ENCODE measurements around the gene CLDN3. TPM values are rescaled to one million over a fixed set of nuclear protein-coding genes. Genes with fewer than 3 reads are reported as not detected.
A peak's percentile ranks its signal among the peaks of the same experiment; 100 is the strongest.

CLDN3 gene
- total RNA-seq, 4 donors from 2014 or later = 4.6 to 19.4 (median 12.0) TPM

GRCh38 chr7:73773700-73774517 lies 3.8 kb upstream of the CLDN3 start:
- H3K4me1 ChIP-seq = peaks cover 19% of the 10 kb centered on the region
- DNase-seq (ENCODE audit: low spot score in 2 of 2) = peak in 1 of 2 donors; percentile 19
- H3K36me3 ChIP-seq = no peaks in the 10 kb centered on the region
- TF ChIP-seq EP300 (IDR thresholded peaks at IDR 0.05) = no peak
- no peak for TF ChIP-seq POLR2A (IDR thresholded peaks at IDR 0.05)
- no peak for TF ChIP-seq CTCF (IDR thresholded peaks at IDR 0.05)
- TF ChIP-seq POLR2AphosphoS5 (IDR thresholded peaks at IDR 0.05) = no peak
- WGBS = 89% methylated on average over 6 of the region's 6 CpGs
- H3K27me3 ChIP-seq = peaks cover 34% of the 10 kb centered on the region
- no peak overlapping the region for H3K27ac ChIP-seq
- H3K9me3 ChIP-seq = no peaks in the 10 kb centered on the region
- H3K4me3 ChIP-seq = no peak overlapping the region

- H3K4me1 ChIP-seq = peaks cover 21% of the 10 kb centered on the region
- TF ChIP-seq POLR2AphosphoS5 (IDR thresholded peaks at IDR 0.05) (no peak), EP300 (IDR thresholded peaks at IDR 0.05) (no peak), POLR2A (IDR thresholded peaks at IDR 0.05) (no peak), CTCF (IDR thresholded peaks at IDR 0.05) (no peak)
- H3K27ac ChIP-seq = no peak overlapping the region
- DNase-seq (ENCODE audit: low spot score in 2 of 2) = peak in 1 of 2 donors; percentile 18
- peak overlapping the region; percentile 43 for H3K4me3 ChIP-seq
- peaks cover 53% of the 10 kb centered on the region for H3K27me3 ChIP-seq
- no peaks in the 10 kb centered on the region for H3K9me3 ChIP-seq
- H3K36me3 ChIP-seq = no peaks in the 10 kb centered on the region
- WGBS = 56% methylated on average over 16 of the region's 17 CpGs
Measured at GRCh38 chr7:73770860-73771670, 995 bp upstream of the CLDN3 start.

- no peak for DNase-seq (ENCODE audit: low spot score in 2 of 2)
- Histone ChIP-seq H3K36me3 (no peaks in the 10 kb centered on the region), H3K4me3 (peak overlapping the region; percentile 43), H3K4me1 (peaks cover 21% of the 10 kb centered on the region), H3K9me3 (no peaks in the 10 kb centered on the region), H3K27me3 (peaks cover 53% of the 10 kb centered on the region), H3K27ac (peak overlapping the region; percentile 32)
- TF ChIP-seq CTCF (IDR thresholded peaks at IDR 0.05) (no peak), POLR2AphosphoS5 (IDR thresholded peaks at IDR 0.05) (no peak), EP300 (IDR thresholded peaks at IDR 0.05) (no peak), POLR2A (IDR thresholded peaks at IDR 0.05) (no peak)
- WGBS = no CpG with 5 or more reads among the region's 49 CpGs
Measured at GRCh38 chr7:73769481-73770001, 529 bp downstream of the CLDN3 start.

GRCh38 chr7:73768641-73769480 lies 1.2 kb downstream of the CLDN3 start:
- DNase-seq (ENCODE audit: low spot score in 2 of 2) = no peak
- WGBS = 31% methylated on average over 23 of the region's 53 CpGs
- Histone ChIP-seq H3K4me1 (peaks cover 21% of the 10 kb centered on the region), H3K27me3 (peaks cover 53% of the 10 kb centered on the region), H3K9me3 (no peaks in the 10 kb centered on the region), H3K4me3 (peak overlapping the region; percentile 43), H3K36me3 (no peaks in the 10 kb centered on the region), H3K27ac (peak overlapping the region; percentile 19)
- TF ChIP-seq CTCF (IDR thresholded peaks at IDR 0.05) (no peak), POLR2AphosphoS5 (IDR thresholded peaks at IDR 0.05) (no peak), POLR2A (IDR thresholded peaks at IDR 0.05) (no peak), EP300 (IDR thresholded peaks at IDR 0.05) (no peak)

Data from suprapubic skin (tissue), 4 donors.